DOHH2 (cell line): Measurements from ENCODE around the gene RRM2.
"Not testable (repeated sequence)": the region's sequence is repeated elsewhere in the genome, so short reads cannot be mapped to it uniquely, and the experiment has no call there.

Source experiments
- H3F3A ChIP-seq: fragments of 200-600 bp; sonication (generic), shearing (Covaris generic); 2 replicates; pipeline ENCODE4 v1.6.0; 2016; ENCODE audit warnings: antibody characterized with exemption, mild to moderate bottlenecking; ENCODE audit not compliant: control insufficient read depth, insufficient read depth
- H3K27ac ChIP-seq: fragments of 200-600 bp; sonication (generic); 2 replicates; pipeline ENCODE4 v1.5.1; 2014; ENCODE audit warnings: low read depth, mild to moderate bottlenecking, low read length, moderate library complexity
- H3K27me3 ChIP-seq: fragments of 200-600 bp; sonication (generic); 2 replicates; pipeline ENCODE4 v1.6.1; 2014; ENCODE audit warnings: mild to moderate bottlenecking, low read length, mixed read lengths; ENCODE audit not compliant: control insufficient read depth
- H3K36me3 ChIP-seq: fragments of 200-600 bp; sonication (generic); 2 replicates; pipeline ENCODE4 v1.6.1; 2014; ENCODE audit warnings: mild to moderate bottlenecking, low read length, moderate library complexity, mixed read lengths; ENCODE audit not compliant: control insufficient read depth
- H3K4me1 ChIP-seq: fragments of 200-600 bp; sonication (generic); 2 replicates; pipeline ENCODE4 v1.6.1; 2014; ENCODE audit warnings: mild to moderate bottlenecking, low read length, mixed read lengths; ENCODE audit not compliant: control insufficient read depth
- H3K4me2 ChIP-seq: fragments of 200-600 bp; sonication (generic); 2 replicates; pipeline ENCODE4 v1.6.0; 2014; ENCODE audit warnings: mild to moderate bottlenecking, low read length, moderate library complexity
- H3K4me3 ChIP-seq: fragments of 200-600 bp; sonication (generic); 2 replicates; pipeline ENCODE4 v1.5.1; 2014; ENCODE audit warnings: mild to moderate bottlenecking, low read length, mixed read lengths
- H3K79me2 ChIP-seq: fragments of 200-600 bp; sonication (generic); 2 replicates; pipeline ENCODE4 v1.6.1; 2014; ENCODE audit warnings: mild to moderate bottlenecking, low read length, mixed read lengths; ENCODE audit not compliant: control insufficient read depth
- H3K9me2 ChIP-seq: fragments of 200-600 bp; sonication (generic); replicated peaks from 2 replicates; pipeline ENCODE4 v1.6.1; 2014; ENCODE audit warnings: mild to moderate bottlenecking, low read length, mixed read lengths; ENCODE audit not compliant: control insufficient read depth
- H3K9me3 ChIP-seq: fragments of 200-600 bp; sonication (generic); 2 replicates; pipeline ENCODE4 v1.6.1; 2014; ENCODE audit warnings: antibody characterized with exemption, low read length, mixed read lengths; ENCODE audit not compliant: control insufficient read depth, insufficient read depth
- H4K20me1 ChIP-seq: fragments of 200-600 bp; sonication (generic); 2 replicates; pipeline ENCODE4 v1.6.0; 2014; ENCODE audit warnings: low read depth, mild to moderate bottlenecking, antibody characterized with exemption, low read length, moderate library complexity; ENCODE audit not compliant: control insufficient read depth, insufficient read depth
- EZH2phosphoT487 ChIP-seq: fragments of 200-600 bp; sonication (generic); IDR thresholded peaks from 2 replicates; pipeline ENCODE4 v1.6.1; 2017; ENCODE audit warnings: borderline replicate concordance, mild to moderate bottlenecking, antibody characterized with exemption, low read length, moderate library complexity, mixed read lengths
- TF ChIP-seq, protein P1 (sequence below): fragments of 200-600 bp; sonication (generic); IDR thresholded peaks from one replicate; pipeline ENCODE4 v1.5.1; 2014; ENCODE audit warnings: antibody characterized with exemption, mild to moderate bottlenecking, low read depth, low read length; ENCODE audit not compliant: poor library complexity, severe bottlenecking

The RRM2 gene

GRCh38 chr2:10097352-10098148, 25.0 kb upstream of the RRM2 start:
- TF ChIP-seq, protein P1, sequence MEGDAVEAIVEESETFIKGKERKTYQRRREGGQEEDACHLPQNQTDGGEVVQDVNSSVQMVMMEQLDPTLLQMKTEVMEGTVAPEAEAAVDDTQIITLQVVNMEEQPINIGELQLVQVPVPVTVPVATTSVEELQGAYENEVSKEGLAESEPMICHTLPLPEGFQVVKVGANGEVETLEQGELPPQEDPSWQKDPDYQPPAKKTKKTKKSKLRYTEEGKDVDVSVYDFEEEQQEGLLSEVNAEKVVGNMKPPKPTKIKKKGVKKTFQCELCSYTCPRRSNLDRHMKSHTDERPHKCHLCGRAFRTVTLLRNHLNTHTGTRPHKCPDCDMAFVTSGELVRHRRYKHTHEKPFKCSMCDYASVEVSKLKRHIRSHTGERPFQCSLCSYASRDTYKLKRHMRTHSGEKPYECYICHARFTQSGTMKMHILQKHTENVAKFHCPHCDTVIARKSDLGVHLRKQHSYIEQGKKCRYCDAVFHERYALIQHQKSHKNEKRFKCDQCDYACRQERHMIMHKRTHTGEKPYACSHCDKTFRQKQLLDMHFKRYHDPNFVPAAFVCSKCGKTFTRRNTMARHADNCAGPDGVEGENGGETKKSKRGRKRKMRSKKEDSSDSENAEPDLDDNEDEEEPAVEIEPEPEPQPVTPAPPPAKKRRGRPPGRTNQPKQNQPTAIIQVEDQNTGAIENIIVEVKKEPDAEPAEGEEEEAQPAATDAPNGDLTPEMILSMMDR = peak; percentile 96
- no peak for TF ChIP-seq EZH2phosphoT487
- Histone ChIP-seq H3K27me3 (no peaks in the 10 kb centered on the region), H3K79me2 (no peaks in the 10 kb centered on the region), H4K20me1 (no peaks in the 10 kb centered on the region), H3F3A (no peaks in the 10 kb centered on the region), H3K36me3 (0 out of 2 replicates have a peak, but pooled peaks cover 2% of the 10 kb centered on the region), H3K4me3 (no peak overlapping the region), H3K4me1 (peaks cover 20% of the 10 kb centered on the region), H3K9me3 (peaks cover 2% of the 10 kb centered on the region), H3K27ac (no peak overlapping the region), H3K9me2 (no peaks in the 10 kb centered on the region), H3K4me2 (no peak overlapping the region; the same call in 1 of the 2 replicates)

DNA sequence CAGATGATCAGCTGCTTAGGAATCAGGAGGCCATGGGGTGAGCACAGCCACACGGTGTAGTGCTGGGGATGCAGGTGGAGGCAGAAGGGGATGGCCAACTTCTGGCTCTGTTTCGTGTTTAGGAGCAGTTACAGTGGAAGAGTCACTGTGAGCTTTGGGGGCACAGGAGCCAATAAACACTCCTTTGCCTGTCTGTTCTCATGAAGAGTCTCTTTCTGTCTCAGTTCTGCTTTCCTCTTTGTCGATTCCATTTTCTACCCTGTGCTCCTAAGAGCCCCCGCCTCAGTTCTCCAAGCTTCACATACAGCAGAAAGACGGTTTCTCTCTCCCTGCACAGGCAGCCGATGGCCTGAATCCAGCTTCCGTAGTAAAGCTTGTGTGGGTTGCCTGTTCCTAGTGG, 21.0 kb upstream of the RRM2 start:
- no peak for TF ChIP-seq EZH2phosphoT487
- TF ChIP-seq, protein P1 = no peak
- H3K4me3 ChIP-seq = no peak overlapping the region
- H3K36me3 ChIP-seq = no peaks in the 10 kb centered on the region
- 0 out of 2 replicates have a peak overlapping the region, but pooled peaks have one; percentile 5 for H3K4me2 ChIP-seq
- no peaks in the 10 kb centered on the region for H3F3A ChIP-seq
- H3K27ac ChIP-seq = no peak overlapping the region
- no peaks in the 10 kb centered on the region for H3K9me3 ChIP-seq
- H3K27me3 ChIP-seq = no peaks in the 10 kb centered on the region
- no peaks in the 10 kb centered on the region for H4K20me1 ChIP-seq
- H3K79me2 ChIP-seq = no peaks in the 10 kb centered on the region
- no peaks in the 10 kb centered on the region for H3K9me2 ChIP-seq
- peaks cover 27% of the 10 kb centered on the region for H3K4me1 ChIP-seq

DNA sequence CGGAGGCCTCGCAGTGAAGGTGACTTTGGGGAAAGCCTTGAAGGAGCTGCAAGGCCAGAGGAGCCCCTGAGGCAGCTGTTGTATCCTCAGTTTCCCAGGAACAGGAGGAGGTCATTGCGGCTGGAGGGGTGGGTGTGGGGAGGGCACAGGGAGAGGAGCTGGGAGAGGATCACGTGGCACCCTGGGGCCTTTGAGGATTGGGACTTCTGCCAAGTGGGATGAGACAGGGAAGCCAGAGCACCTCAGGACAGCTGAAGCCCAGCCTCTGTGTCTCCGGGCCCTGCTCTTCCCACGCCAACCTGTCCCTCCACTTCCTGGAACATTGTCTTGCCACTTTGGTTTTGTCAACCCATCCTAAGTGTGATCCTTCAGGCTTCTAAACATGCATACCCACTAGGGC, 19.4 kb upstream of the RRM2 start:
- no peak overlapping the region for H3K4me3 ChIP-seq
- peaks cover 19% of the 10 kb centered on the region for H3K4me1 ChIP-seq
- no peaks in the 10 kb centered on the region for H3K79me2 ChIP-seq
- H3K9me3 ChIP-seq = no peaks in the 10 kb centered on the region
- H3K36me3 ChIP-seq = no peaks in the 10 kb centered on the region
- H4K20me1 ChIP-seq = no peaks in the 10 kb centered on the region
- H3F3A ChIP-seq = no peaks in the 10 kb centered on the region
- H3K27ac ChIP-seq = no peak overlapping the region
- no peak for TF ChIP-seq EZH2phosphoT487
- TF ChIP-seq, protein P1 = no peak
- H3K9me2 ChIP-seq = no peaks in the 10 kb centered on the region
- H3K4me2 ChIP-seq = no peak overlapping the region
- no peaks in the 10 kb centered on the region for H3K27me3 ChIP-seq

DNA sequence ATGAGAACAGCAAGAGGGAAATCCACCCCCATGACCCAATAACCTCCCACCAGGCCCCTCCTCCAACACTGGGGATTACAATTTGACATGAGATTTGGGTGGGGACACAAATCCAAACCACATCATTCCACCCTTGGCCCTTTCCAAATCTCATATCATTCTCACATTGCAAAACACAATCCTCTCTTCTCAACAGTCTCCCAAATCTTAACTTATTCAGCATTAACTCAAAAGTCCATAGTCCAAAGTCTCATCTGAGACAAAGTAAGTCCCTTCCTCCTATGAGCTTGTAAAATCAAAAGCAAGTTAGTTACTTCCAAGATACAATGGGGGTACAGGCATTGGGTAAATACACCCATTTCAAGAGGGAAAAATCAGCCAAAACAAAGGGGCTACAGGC, 17.6 kb upstream of the RRM2 start:
- not testable (repeated sequence) for H3K9me2 ChIP-seq, H3K4me3 ChIP-seq, H4K20me1 ChIP-seq, H3K9me3 ChIP-seq, H3K79me2 ChIP-seq, H3K36me3 ChIP-seq, H3K4me2 ChIP-seq, H3K27ac ChIP-seq, H3F3A ChIP-seq, H3K27me3 ChIP-seq
- H3K4me1 ChIP-seq = peaks cover 19% of the 10 kb centered on the region
